Large intestine (tissue), 3 donors: ENCODE measurements around the gene MAB21L3. TPM values are rescaled to one million over a fixed set of nuclear protein-coding genes. Genes with fewer than 3 reads are reported as not detected.
"Not testable (repeated sequence)": the region's sequence is repeated elsewhere in the genome, so short reads cannot be mapped to it uniquely, and the experiment has no call there.

Source experiments
- DNase-seq, 2 donors: peaks; one replicate each; pipeline versions ENCODE4 v3.0.0 to v3.0.0-alpha.2; 2013
- H3K27ac ChIP-seq: one replicate; pipeline ENCODE4 v1.5.1; 2013; ENCODE audit warnings: low read length
- H3K27me3 ChIP-seq: 2 replicates; pipeline ENCODE4 v1.6.1; 2013; ENCODE audit warnings: low read length; ENCODE audit not compliant: control insufficient read depth, insufficient read depth
- H3K36me3 ChIP-seq: 2 replicates; pipeline ENCODE4 v1.6.1; 2013; ENCODE audit warnings: low read length; ENCODE audit not compliant: control insufficient read depth, insufficient read depth
- H3K4me1 ChIP-seq: one replicate; pipeline ENCODE4 v1.6.1; 2013; ENCODE audit warnings: low read length; ENCODE audit not compliant: control insufficient read depth, insufficient read depth
- H3K4me3 ChIP-seq: one replicate; pipeline ENCODE4 v1.5.1; 2013; ENCODE audit warnings: low read length
- H3K9me3 ChIP-seq: one replicate; pipeline ENCODE4 v1.6.1; 2013; ENCODE audit warnings: mild to moderate bottlenecking, low read depth, low read length, moderate library complexity; ENCODE audit not compliant: control insufficient read depth
- WGBS: methylation state at CpG from one replicate; pipeline ENCODE4 v1.1.5; 2013; ENCODE audit warnings: low lambda C conversion rate; ENCODE audit not compliant: insufficient coverage; 5-methylcytosine and 5-hydroxymethylcytosine counted together
- polyA plus RNA-seq: library from polyadenylated mRNA; unstranded; fragments of 120-200 nt; gene quantifications from one replicate; pipeline ENCODE4 v1.2.1, GENCODE V29; 2013

Gene MAB21L3
- polyA plus RNA-seq, 1 donor: 0.55 TPM

DNA sequence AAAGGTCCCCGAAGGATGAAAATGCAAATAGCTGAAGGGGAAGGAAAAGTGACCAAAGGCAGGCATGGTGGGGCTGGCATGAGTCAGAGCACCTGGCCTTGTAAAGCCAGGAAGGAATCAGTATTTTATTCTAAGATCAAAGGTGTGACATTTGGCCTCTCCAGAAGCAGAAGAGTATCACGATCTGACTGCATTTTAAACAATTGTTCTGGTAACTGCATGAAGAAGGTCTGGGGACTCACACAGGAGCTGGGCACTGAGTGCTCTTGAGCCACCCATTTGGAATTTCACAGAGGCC, 23.2 kb downstream of the MAB21L3 start:
- DNase-seq: no peak
- no CpG with 5 or more reads among the region's 2 CpGs for whole genome bisulfite sequencing

DNA sequence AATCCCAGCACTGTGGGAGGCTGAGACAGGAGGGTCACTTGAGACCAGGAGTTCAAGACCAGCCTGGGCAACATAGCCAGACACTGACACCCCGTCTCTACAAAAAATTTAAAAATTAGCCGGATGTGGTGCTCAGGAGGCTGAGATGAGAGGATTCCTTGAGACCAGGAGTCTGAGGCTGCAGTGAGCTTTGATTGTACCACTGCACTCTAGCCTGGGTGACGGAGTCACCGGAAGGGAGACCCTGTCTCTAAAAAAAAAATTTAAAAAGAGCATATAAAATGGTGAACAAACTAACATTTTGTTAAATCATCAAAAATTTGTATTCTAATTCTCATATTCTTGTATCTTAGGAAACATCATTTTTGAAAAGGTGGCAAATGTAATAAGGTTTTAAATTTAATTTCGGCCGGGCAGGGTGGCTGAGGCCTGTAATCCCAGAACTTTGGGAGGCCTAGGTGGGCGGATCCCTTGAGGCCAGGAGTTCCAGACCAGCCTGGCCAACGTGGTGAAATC, 27.1 kb downstream of the MAB21L3 start:
- Histone ChIP-seq H3K4me1 (no peaks in the 10 kb centered on the region), H3K27me3 (no peaks in the 10 kb centered on the region), H3K4me3 (no peak overlapping the region), H3K36me3 (no peaks in the 10 kb centered on the region), H3K9me3 (no peaks in the 10 kb centered on the region), H3K27ac (no peak overlapping the region)
- DNase-seq: no peak
- 88% methylated on average over 3 of the region's 8 CpGs for WGBS

More for the DNA sequence above, 23.2 kb downstream of the MAB21L3 start:
- no peaks in the 10 kb centered on the region for H3K9me3 ChIP-seq
- H3K27ac ChIP-seq: no peak overlapping the region
- H3K4me1 ChIP-seq: no peaks in the 10 kb centered on the region
- no peaks in the 10 kb centered on the region for H3K36me3 ChIP-seq
- H3K27me3 ChIP-seq: no peaks in the 10 kb centered on the region
- no peak overlapping the region for H3K4me3 ChIP-seq

DNA sequence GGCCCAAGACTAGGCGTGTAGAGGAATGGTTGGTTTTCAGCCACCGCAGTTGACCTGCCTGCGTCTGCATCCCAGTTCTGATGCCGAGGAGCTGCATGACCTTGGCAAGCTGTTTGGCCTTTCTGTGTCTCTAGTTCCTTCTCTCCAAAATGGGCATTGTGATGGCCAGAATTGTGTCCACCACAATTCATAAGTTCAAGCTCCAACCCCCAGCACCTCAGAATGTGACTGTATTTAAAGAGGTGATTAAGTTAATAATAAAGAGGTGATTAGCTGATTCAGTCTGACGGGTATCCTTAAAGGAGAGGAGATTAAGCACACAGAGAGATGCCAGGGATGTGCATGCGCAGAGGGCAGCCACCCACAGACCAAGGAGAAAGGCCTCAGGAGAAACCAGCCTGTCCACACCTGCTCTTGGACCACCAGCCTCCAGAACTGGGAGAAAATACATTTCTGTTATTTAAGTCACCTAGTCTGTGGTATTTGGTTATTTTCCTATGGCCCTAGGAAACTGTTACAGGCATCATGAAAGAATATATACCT, 28.5 kb downstream of the MAB21L3 start:
- H3K4me1 ChIP-seq: no peaks in the 10 kb centered on the region
- WGBS: no CpG with 5 or more reads among the region's 6 CpGs
- no peak overlapping the region for H3K27ac ChIP-seq

DNA sequence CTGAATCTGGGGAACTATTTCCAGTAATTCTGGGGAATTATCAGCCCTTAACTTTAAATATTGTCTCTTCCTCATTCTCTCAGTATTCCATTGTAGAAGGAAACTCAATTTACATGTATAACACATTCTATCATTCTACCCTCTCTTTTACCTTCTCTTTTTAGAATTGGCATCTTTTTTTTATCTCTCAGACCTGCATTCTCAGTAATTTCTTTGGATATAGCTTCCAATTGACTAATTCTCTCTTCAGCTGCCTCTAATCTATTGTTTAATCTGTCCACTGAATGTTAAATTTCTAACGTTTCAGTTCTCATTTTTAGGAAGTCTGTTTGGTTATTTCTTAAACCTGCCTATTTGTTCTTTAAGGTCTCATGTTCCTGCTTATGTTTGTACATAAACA, 33.0 kb downstream of the MAB21L3 start:
- Histone ChIP-seq H3K4me3 (no peak overlapping the region), H3K4me1 (no peaks in the 10 kb centered on the region), H3K36me3 (no peaks in the 10 kb centered on the region), H3K9me3 (peaks cover 3% of the 10 kb centered on the region), H3K27ac (no peak overlapping the region), H3K27me3 (no peaks in the 10 kb centered on the region)
- DNase-seq: no peak
- WGBS: 57% methylated on average over 1 of the region's 1 CpG

More for the DNA sequence above, 28.5 kb downstream of the MAB21L3 start:
- Histone ChIP-seq H3K9me3 (no peaks in the 10 kb centered on the region), H3K27me3 (no peaks in the 10 kb centered on the region), H3K36me3 (no peaks in the 10 kb centered on the region), H3K4me3 (no peak overlapping the region)
- no peak for DNase-seq

DNA sequence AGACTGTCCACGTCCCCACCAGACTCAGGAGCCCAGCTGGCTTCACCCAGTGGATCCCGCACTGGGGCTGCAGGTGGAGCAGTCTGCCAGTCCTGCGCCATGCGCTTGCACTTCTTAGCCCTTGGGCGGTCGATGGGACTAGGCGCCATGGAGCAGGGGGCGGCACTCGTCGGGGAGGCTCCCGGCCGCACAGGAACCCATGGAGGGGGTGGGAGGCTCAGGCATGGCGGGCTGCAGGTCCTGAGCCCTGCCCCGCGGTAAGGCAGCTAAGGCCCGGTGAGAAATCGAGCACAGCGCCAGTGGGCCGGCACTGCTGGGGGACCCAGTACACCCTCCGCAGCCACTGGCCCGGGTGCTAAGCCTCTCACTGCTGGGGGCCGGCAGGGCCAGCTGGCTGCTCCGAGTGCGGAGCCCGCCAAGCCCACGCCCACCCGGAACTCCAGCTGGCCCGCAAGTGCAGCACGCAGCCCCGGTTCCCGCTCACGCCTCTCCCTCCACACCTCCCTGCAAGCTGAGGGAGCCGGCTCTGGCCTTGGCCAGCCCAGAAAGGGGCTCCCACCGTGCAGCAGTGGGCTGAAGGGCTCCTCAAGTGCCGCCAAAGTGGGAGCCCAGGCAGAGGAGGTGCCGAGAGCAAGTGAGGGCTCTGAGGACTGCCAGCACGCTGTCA, 35.4 kb downstream of the MAB21L3 start:
- no CpG with 5 or more reads among the region's 37 CpGs for WGBS
- H3K27me3 ChIP-seq: not testable (repeated sequence)

DNA sequence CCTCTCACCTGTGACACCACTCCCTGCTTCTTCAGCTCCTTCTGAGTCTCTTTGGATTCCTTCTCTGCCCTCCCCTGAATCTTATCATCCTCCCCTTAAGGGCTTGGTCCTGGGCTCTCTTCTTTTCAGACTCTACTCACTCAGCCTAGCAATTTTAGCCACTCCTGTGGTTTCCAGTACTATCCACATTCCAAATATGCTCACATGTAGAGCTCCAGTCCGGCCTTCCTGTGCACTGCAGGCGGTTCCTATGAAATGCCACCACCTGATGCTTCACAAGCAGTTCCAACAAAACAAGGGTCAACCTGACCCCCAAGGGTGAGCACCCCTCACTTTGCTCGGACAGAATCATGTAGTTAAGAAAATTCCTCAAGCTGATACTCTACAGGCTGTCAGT, 35.9 kb downstream of the MAB21L3 start:
- no peaks in the 10 kb centered on the region for H3K36me3 ChIP-seq
- H3K4me3 ChIP-seq: no peak overlapping the region
- no peaks in the 10 kb centered on the region for H3K27me3 ChIP-seq
- WGBS: no CpG with 5 or more reads among the region's 3 CpGs
- no peak for DNase-seq
- no peak overlapping the region for H3K27ac ChIP-seq
- H3K4me1 ChIP-seq: peaks cover 5% of the 10 kb centered on the region
- H3K9me3 ChIP-seq: peaks cover 3% of the 10 kb centered on the region

More for the DNA sequence above, 35.4 kb downstream of the MAB21L3 start:
- not testable (repeated sequence) for H3K9me3 ChIP-seq, DNase-seq, H3K27ac ChIP-seq, H3K4me3 ChIP-seq, H3K4me1 ChIP-seq, H3K36me3 ChIP-seq

DNA sequence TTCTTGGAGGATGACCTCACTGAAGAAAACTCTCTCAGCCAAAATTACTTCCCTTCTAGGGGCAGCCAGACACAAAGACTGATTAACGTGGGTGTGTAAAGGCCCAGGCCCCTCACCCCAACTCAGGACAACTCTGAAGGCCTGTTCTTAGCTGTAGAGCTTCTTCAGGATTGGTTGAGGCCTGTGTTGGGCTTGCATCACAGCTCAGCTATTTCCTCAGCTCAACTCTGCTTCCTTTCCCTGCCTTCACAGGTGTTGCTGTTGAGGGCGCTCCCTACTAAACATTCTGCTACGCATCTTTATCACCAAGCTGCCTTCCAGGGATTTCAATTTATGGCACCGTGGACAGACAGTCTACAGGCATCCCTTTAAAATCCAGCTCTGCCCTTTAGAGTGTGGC, 36.8 kb downstream of the MAB21L3 start:
- H3K4me3 ChIP-seq: no peak overlapping the region
- peaks cover 3% of the 10 kb centered on the region for H3K9me3 ChIP-seq
- peaks cover 13% of the 10 kb centered on the region for H3K4me1 ChIP-seq
- no peaks in the 10 kb centered on the region for H3K36me3 ChIP-seq
- no peak for DNase-seq
- H3K27ac ChIP-seq: no peak overlapping the region
- WGBS: no CpG with 5 or more reads among the region's 4 CpGs
- H3K27me3 ChIP-seq: no peaks in the 10 kb centered on the region

DNA sequence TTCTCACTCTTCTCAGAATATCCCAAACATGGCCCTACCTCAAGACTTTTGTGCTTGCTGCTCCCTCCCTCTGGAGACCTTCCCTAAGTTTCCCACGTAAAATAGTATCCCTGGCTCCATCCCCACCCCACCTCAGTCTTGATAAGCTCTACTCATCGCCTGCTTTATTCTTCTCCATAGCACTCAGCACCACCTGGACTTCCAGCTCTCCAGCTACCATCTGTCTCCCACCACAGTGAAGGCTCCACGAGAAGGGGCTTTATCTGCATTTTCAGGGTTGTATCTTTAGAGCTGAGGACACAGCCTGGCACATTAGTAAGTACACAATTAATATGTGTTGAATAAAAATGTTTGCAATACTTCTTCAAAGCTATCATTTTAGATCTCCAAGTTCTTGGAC, 37.8 kb downstream of the MAB21L3 start:
- Histone ChIP-seq H3K27ac (no peak overlapping the region), H3K4me3 (no peak overlapping the region), H3K4me1 (peaks cover 23% of the 10 kb centered on the region), H3K36me3 (no peaks in the 10 kb centered on the region), H3K9me3 (peaks cover 3% of the 10 kb centered on the region), H3K27me3 (no peaks in the 10 kb centered on the region)
- DNase-seq: no peak
- 80% methylated on average over 1 of the region's 3 CpGs for WGBS

DNA sequence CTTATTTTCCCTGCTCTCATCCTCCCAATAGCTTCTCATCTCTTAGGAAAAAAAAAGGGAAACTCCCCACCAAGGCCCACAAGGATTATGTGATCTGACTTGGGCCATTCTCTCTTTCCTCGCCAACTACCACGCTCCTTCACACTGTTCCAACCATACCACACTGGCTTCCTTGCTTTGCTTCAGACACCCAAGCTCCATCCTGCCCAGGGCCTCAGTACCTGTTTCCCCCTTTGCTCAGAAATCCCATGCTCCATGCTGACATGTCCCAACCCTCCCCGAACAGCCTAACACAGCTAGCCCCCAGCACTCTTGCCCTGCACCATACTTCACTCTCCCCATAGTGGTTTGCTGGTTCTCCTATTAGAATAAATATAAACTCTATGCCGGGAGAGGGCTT, 39.2 kb downstream of the MAB21L3 start:
- H3K9me3 ChIP-seq: peaks cover 3% of the 10 kb centered on the region
- H3K4me1 ChIP-seq: peaks cover 29% of the 10 kb centered on the region
- no peaks in the 10 kb centered on the region for H3K36me3 ChIP-seq
- DNase-seq: no peak
- H3K27me3 ChIP-seq: no peaks in the 10 kb centered on the region
- no CpG with 5 or more reads among the region's 4 CpGs for WGBS
- H3K27ac ChIP-seq: no peak overlapping the region
- H3K4me3 ChIP-seq: no peak overlapping the region

DNA sequence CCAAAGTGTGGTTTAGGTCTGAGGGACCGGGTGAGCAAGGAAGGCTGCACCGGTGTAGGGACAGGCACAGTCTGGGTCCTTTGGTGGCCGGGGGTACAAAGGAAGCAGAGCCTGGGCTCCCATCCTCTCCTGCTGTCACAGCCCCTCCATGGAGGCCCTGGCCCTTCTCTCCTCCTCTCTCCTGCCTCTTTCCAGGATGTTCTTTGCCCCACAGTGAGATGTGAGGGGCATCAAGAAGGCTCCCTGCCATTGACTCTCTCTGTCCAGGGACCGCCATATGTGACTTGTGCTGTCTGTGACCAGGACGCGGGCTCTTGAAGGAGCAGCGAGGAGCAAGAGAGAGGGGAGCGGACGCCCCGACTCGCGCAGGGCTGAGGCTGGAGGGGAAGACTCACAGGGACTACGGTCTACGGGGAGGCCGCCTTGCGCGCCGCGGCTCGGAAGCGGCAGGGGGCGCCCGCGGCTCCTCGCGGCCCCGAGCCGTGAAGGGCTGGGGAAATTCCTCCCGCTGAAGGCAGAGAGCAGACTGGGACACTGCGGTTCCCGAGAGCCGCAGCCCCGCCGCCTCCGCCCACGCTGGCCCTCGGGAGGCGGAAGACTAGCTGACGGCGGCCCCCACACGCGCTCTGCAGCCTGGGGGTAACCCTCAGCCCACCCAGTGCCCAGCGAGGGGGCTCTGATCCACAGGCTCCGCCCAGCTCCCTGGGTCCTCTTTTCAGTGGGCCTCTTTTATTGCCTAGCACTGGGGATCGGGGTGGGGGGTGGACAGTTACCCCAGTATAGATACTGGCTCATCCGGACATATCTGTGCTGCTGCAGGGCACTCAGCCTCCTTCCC, 40.8 kb downstream of the MAB21L3 start:
- WGBS: no CpG with 5 or more reads among the region's 46 CpGs
- Histone ChIP-seq H3K27me3 (no peaks in the 10 kb centered on the region), H3K4me3 (peak overlapping the region; percentile 35)

More for the DNA sequence above, 40.8 kb downstream of the MAB21L3 start:
- peak overlapping the region; percentile 43 for H3K27ac ChIP-seq
- no peaks in the 10 kb centered on the region for H3K36me3 ChIP-seq
- peaks cover 29% of the 10 kb centered on the region for H3K4me1 ChIP-seq
- no peaks in the 10 kb centered on the region for H3K9me3 ChIP-seq
- DNase-seq: peak; percentile 77 to 86
